ENCODE measurements around the gene TMEM267.
A peak's percentile ranks its signal among the peaks of the same experiment; 100 is the strongest.
"Not testable (repeated sequence)": the region's sequence is repeated elsewhere in the genome, so short reads cannot be mapped to it uniquely, and the experiment has no call there.

The TMEM267 gene

GRCh38 chr5:43514471-43514815 lies 30.8 kb upstream of the TMEM267 start:
- no peak for DNase-seq (ENCODE audit: low read depth)
- TF ChIP-seq CTCF (IDR thresholded peaks at IDR 0.05; ENCODE audit: control insufficient read depth, extremely low read depth, insufficient read depth): no peak
- peak overlapping the region; percentile 92 for H3K4me3 ChIP-seq (ENCODE audit: low read depth, low read length)

- no peak for DNase-seq (ENCODE audit: low read depth)
- TF ChIP-seq CTCF (IDR thresholded peaks at IDR 0.05; ENCODE audit: control insufficient read depth, extremely low read depth, insufficient read depth): no peak
Measured at GRCh38 chr5:43514025-43514424, 30.4 kb upstream of the TMEM267 start.

GRCh38 chr5:43511062-43511461 lies 27.4 kb upstream of the TMEM267 start:
- DNase-seq (ENCODE audit: low read depth); H3K4me3 ChIP-seq (ENCODE audit: low read depth, low read length): not testable (repeated sequence)

More at GRCh38 chr5:43514025-43514424, 30.4 kb upstream of the TMEM267 start:
- H3K4me3 ChIP-seq (ENCODE audit: low read depth, low read length): peak overlapping the region; percentile 92

- H3K4me3 ChIP-seq (ENCODE audit: low read depth, low read length): no peak overlapping the region
- no peak for DNase-seq (ENCODE audit: low read depth)
- TF ChIP-seq CTCF (IDR thresholded peaks at IDR 0.05; ENCODE audit: control insufficient read depth, extremely low read depth, insufficient read depth): no peak
Measured at GRCh38 chr5:43498581-43498980, 14.9 kb upstream of the TMEM267 start.

- H3K4me3 ChIP-seq (ENCODE audit: low read depth, low read length): no peak overlapping the region
- no peak for TF ChIP-seq CTCF (IDR thresholded peaks at IDR 0.05; ENCODE audit: control insufficient read depth, extremely low read depth, insufficient read depth)
- DNase-seq (ENCODE audit: low read depth): no peak
Measured at GRCh38 chr5:43497311-43498104, 13.8 kb upstream of the TMEM267 start.

- TF ChIP-seq CTCF (IDR thresholded peaks at IDR 0.05; ENCODE audit: control insufficient read depth, extremely low read depth, insufficient read depth): no peak
- no peak for DNase-seq (ENCODE audit: low read depth)
- H3K4me3 ChIP-seq (ENCODE audit: low read depth, low read length): no peak overlapping the region
Measured at GRCh38 chr5:43491326-43491725, 7.7 kb upstream of the TMEM267 start.

- H3K4me3 ChIP-seq (ENCODE audit: low read depth, low read length): no peak overlapping the region
- DNase-seq (ENCODE audit: low read depth): no peak
- no peak for TF ChIP-seq CTCF (IDR thresholded peaks at IDR 0.05; ENCODE audit: control insufficient read depth, extremely low read depth, insufficient read depth)
Measured at GRCh38 chr5:43486353-43486752, 2.7 kb upstream of the TMEM267 start.
